HG02623 (cell line): ENCODE data around the gene HYCC2.
"Not testable (repeated sequence)": the region's sequence is repeated elsewhere in the genome, so short reads cannot be mapped to it uniquely, and the experiment has no call there.

Experiments
- ATAC-seq: cut with Tn5 transposase; IDR thresholded peaks from one replicate; pipeline ENCODE4 v1.9.1; 2021; ENCODE audit warnings: moderate library complexity; ENCODE audit not compliant: unreplicated experiment

The HYCC2 gene

GRCh38 chr2:201071479-201072200 lies at the start of gene HYCC2, which contains the start of gene NDUFB3:
Gene HYCC2 (minus strand): TSS chr2:201071671. CDS start chr2:201024009, 47,662 bp downstream.
Gene NDUFB3 (plus strand): TSS chr2:201072001. CDS start chr2:201078883, 6,882 bp downstream.
- peak; percentile 97 for ATAC-seq

GRCh38 chr2:201118961-201119854 lies 47.7 kb upstream of the HYCC2 start:
- no peak for ATAC-seq

- peak; percentile 47 for ATAC-seq
Measured at GRCh38 chr2:201118121-201118960, 46.9 kb upstream of the HYCC2 start.

- not testable (repeated sequence) for ATAC-seq
Measured at GRCh38 chr2:201117735-201118094, 46.2 kb upstream of the HYCC2 start.

GRCh38 chr2:201116959-201117734 lies 45.7 kb upstream of the HYCC2 start:
- no peak for ATAC-seq

GRCh38 chr2:201116115-201116958 lies 44.9 kb upstream of the HYCC2 start, which contains the start of gene CFLAR:
Gene CFLAR (plus strand): TSS chr2:201116164. CDS start chr2:201129866, 13,702 bp downstream.
- peak; percentile 27 for ATAC-seq

- no peak for ATAC-seq
Measured at GRCh38 chr2:201114846-201115245, 43.4 kb upstream of the HYCC2 start.

- ATAC-seq, result no peak
Measured at GRCh38 chr2:201114350-201114749, 42.9 kb upstream of the HYCC2 start.

GRCh38 chr2:201111096-201111495 lies 39.6 kb upstream of the HYCC2 start:
- no peak for ATAC-seq

GRCh38 chr2:201110615-201111014 lies 39.1 kb upstream of the HYCC2 start:
- ATAC-seq, result no peak

GRCh38 chr2:201109186-201109585 lies 37.7 kb upstream of the HYCC2 start:
- ATAC-seq, result no peak

- ATAC-seq, result no peak
Measured at GRCh38 chr2:201108341-201108740, 36.9 kb upstream of the HYCC2 start.

- ATAC-seq, result no peak
Measured at GRCh38 chr2:201107624-201108023, 36.2 kb upstream of the HYCC2 start.

- ATAC-seq, result no peak
Measured at GRCh38 chr2:201105759-201106158, 34.3 kb upstream of the HYCC2 start.

GRCh38 chr2:201100497-201100896 lies 29.0 kb upstream of the HYCC2 start:
- ATAC-seq, result no peak

- no peak for ATAC-seq
Measured at GRCh38 chr2:201093573-201093972, 22.1 kb upstream of the HYCC2 start.

GRCh38 chr2:201090574-201090973 lies 19.1 kb upstream of the HYCC2 start:
- no peak for ATAC-seq

GRCh38 chr2:201084863-201085262 lies 13.4 kb upstream of the HYCC2 start:
- ATAC-seq, result no peak

GRCh38 chr2:201074996-201075395 lies 3.5 kb upstream of the HYCC2 start:
- no peak for ATAC-seq
